ENCODE measurements around the gene PRDX6. TPM values are rescaled to one million over a fixed set of nuclear protein-coding genes. Genes with fewer than 3 reads are reported as not detected.

The PRDX6 gene
- total and polyA plus RNA-seq, 2 donors (not counting 3 experiments of a cell fraction or from before 2014, with no cell fraction given): 145 to 288 TPM

GRCh38 chr1:173530795-173531693, 53.9 kb downstream of the PRDX6 start:
- dilution Hi-C loops (cut with MboI; ENCODE audit: extremely low pct_ligation_motif_present, low sequenced_read_pairs): no loop called here
- H3K9ac ChIP-seq (replicated peaks; ENCODE audit: extremely low read depth, insufficient read depth, low read length): no peak overlapping the region
- H3K27me3 ChIP-seq (ENCODE audit: control insufficient read depth in 2 of 2, insufficient read depth in 2 of 2, low read length in 2 of 2): peaks cover 0 to 3% of the 10 kb centered on the region in 2 experiments
- intact Hi-C loops (cut with micrococcal nuclease): no loop called here
- no peaks in the 10 kb centered on the region for H3K9me1 ChIP-seq (replicated peaks; ENCODE audit: control insufficient read depth, extremely low read depth, insufficient read depth, low read length)
- ChIA-PET POLR2A (no interaction called here), CTCF (interaction anchor here (0.9 to 1.2 kb wide), 3 partner anchors 9 to 17 kb away, joined by 3 to 5 read pairs (median 4); no protein-coding TSS in a partner anchor)
- no peaks in the 10 kb centered on the region for H3K36me3 ChIP-seq (ENCODE audit: control insufficient read depth in 2 of 2, extremely low read depth in 1 of 2, insufficient read depth in 2 of 2, low read length in 2 of 2)
- DNase-seq (ENCODE audit: low read depth, low spot score) (no peak), FAIRE-seq (no peak)
- BruUV-seq (replicated peaks): no TSS peak
- H3K79me2 ChIP-seq (ENCODE audit: control insufficient read depth, insufficient read depth, low read length): no peaks in the 10 kb centered on the region
- H4K20me1 ChIP-seq (replicated peaks; ENCODE audit: control insufficient read depth, extremely low read depth, insufficient read depth, low read length): no peaks in the 10 kb centered on the region
- H3K4me3 ChIP-seq (replicated peaks in 1 of 3; ENCODE audit: insufficient read depth in 1 of 3, low read depth in 1 of 3, low read length in 3 of 3): no peak overlapping the region
- H2AFZ ChIP-seq (ENCODE audit: low read depth, low read length): no peak overlapping the region
- no peak overlapping the region for H3K27ac ChIP-seq (ENCODE audit: insufficient read depth, low read depth, low read length)
- TF ChIP-seq FOS (IDR thresholded peaks at IDR 0.05; ENCODE audit: borderline replicate concordance, insufficient read depth, low read length): no peak
- no peak for TF ChIP-seq GATA2 (IDR thresholded peaks at IDR 0.05; ENCODE audit: insufficient read depth, insufficient read length, low read depth, low read length)
- TF ChIP-seq MAX (IDR thresholded peaks at IDR 0.05; ENCODE audit: insufficient read depth, insufficient read length): no peak
- TF ChIP-seq MYC (IDR thresholded peaks at IDR 0.05; ENCODE audit: low read depth, low read length): no peak
- no peaks in the 10 kb centered on the region for H3K4me1 ChIP-seq (ENCODE audit: control insufficient read depth, extremely low read depth, insufficient read depth, low read length)
- H3K4me2 ChIP-seq (ENCODE audit: insufficient read depth, low read length): no peak overlapping the region
- H3K9me3 ChIP-seq (replicated peaks; ENCODE audit: control insufficient read depth, insufficient read depth, low read length): no peaks in the 10 kb centered on the region

GRCh38 chr1:173532237-173532636, 55.1 kb downstream of the PRDX6 start:
- H2AFZ ChIP-seq (ENCODE audit: low read depth, low read length): no peak overlapping the region
- H3K27me3 ChIP-seq (ENCODE audit: control insufficient read depth in 2 of 2, insufficient read depth in 2 of 2, low read length in 2 of 2): peaks cover 0 to 3% of the 10 kb centered on the region in 2 experiments
- no peaks in the 10 kb centered on the region for H3K9me1 ChIP-seq (replicated peaks; ENCODE audit: control insufficient read depth, extremely low read depth, insufficient read depth, low read length)
- BruUV-seq (replicated peaks): no TSS peak
- no peak overlapping the region for H3K4me3 ChIP-seq (replicated peaks in 1 of 3; ENCODE audit: insufficient read depth in 1 of 3, low read depth in 1 of 3, low read length in 3 of 3)
- no peaks in the 10 kb centered on the region for H4K20me1 ChIP-seq (replicated peaks; ENCODE audit: control insufficient read depth, extremely low read depth, insufficient read depth, low read length)
- ChIA-PET CTCF (interaction anchor here (1.1 kb wide), 1 partner anchor 13 kb away, joined by 3 read pairs; no protein-coding TSS in a partner anchor), POLR2A (no interaction called here)
- H3K9ac ChIP-seq (replicated peaks; ENCODE audit: extremely low read depth, insufficient read depth, low read length): no peak overlapping the region
- no peaks in the 10 kb centered on the region for H3K36me3 ChIP-seq (ENCODE audit: control insufficient read depth in 2 of 2, extremely low read depth in 1 of 2, insufficient read depth in 2 of 2, low read length in 2 of 2)
- intact Hi-C loops (cut with micrococcal nuclease): no loop called here
- DNase-seq (ENCODE audit: low read depth, low spot score) (no peak), FAIRE-seq (no peak)
- H3K9me3 ChIP-seq (replicated peaks; ENCODE audit: control insufficient read depth, insufficient read depth, low read length): no peaks in the 10 kb centered on the region
- no peaks in the 10 kb centered on the region for H3K79me2 ChIP-seq (ENCODE audit: control insufficient read depth, insufficient read depth, low read length)
- no peak overlapping the region for H3K4me2 ChIP-seq (ENCODE audit: insufficient read depth, low read length)
- TF ChIP-seq GATA2 (IDR thresholded peaks at IDR 0.05; ENCODE audit: insufficient read depth, insufficient read length, low read depth, low read length) (no peak), MAX (IDR thresholded peaks at IDR 0.05; ENCODE audit: insufficient read depth, insufficient read length) (no peak), CTCF (IDR thresholded peaks at IDR 0.05; ENCODE audit: extremely low read depth in 1 of 2, insufficient read depth in 1 of 2, low read depth in 1 of 2, low read length in 2 of 2) (no peak), JUN (IDR thresholded peaks at IDR 0.05; ENCODE audit: borderline replicate concordance, insufficient read depth, insufficient read length, low read depth) (no peak), FOS (IDR thresholded peaks at IDR 0.05; ENCODE audit: borderline replicate concordance, insufficient read depth, low read length) (no peak), POLR2A (IDR thresholded peaks at IDR 0.05; ENCODE audit: low read depth, low read length) (no peak), MYC (IDR thresholded peaks at IDR 0.05; ENCODE audit: low read depth, low read length) (no peak), EZH2 (IDR thresholded peaks at IDR 0.05; ENCODE audit: borderline replicate concordance, low read depth, low read length, severe bottlenecking) (no peak), POLR2AphosphoS5 (IDR thresholded peaks at IDR 0.05; ENCODE audit: insufficient read depth, low read depth, low read length) (no peak)
- no peaks in the 10 kb centered on the region for H3K4me1 ChIP-seq (ENCODE audit: control insufficient read depth, extremely low read depth, insufficient read depth, low read length)
- dilution Hi-C loops (cut with MboI; ENCODE audit: extremely low pct_ligation_motif_present, low sequenced_read_pairs): no loop called here
- no peak overlapping the region for H3K27ac ChIP-seq (ENCODE audit: insufficient read depth, low read depth, low read length)
